GM19025 (cell line): ENCODE results near the gene NTM.

ENCODE experiments used
- ATAC-seq: cut with Tn5 transposase; IDR thresholded peaks from one replicate; pipeline ENCODE4 v1.9.1; 2021; ENCODE audit warnings: mild to moderate bottlenecking, low read depth, moderate library complexity; ENCODE audit not compliant: unreplicated experiment

NTM gene

DNA sequence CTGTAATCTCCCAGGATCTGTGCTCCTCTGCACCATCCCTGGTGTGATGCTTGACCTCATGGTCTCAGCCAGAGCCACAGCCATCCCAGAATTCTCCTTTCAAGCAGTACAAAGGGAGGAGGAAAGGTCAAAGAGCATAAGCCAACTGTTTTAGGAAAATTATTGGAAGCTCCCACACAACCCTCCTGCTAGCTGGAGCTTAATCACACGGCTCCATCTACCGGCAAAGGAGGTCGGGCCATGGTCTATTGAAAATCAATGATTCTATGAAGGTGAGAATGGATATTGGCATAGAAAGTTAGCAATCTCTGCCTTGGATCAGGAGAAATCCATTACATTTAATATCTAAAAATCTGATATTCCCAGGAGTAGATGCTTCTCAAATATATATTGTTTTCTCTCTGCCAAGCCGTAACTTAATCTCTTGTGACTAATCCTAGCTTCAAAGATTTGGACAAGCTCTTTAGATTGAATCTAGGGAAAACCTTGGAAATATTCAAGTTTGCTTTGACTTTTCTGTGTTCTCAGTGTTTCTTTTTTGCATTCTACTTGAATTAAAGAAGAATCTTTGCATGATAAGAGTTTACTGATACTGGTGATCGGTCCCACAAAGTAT, 259.6 kb downstream of the NTM start:
- no peak for ATAC-seq

DNA sequence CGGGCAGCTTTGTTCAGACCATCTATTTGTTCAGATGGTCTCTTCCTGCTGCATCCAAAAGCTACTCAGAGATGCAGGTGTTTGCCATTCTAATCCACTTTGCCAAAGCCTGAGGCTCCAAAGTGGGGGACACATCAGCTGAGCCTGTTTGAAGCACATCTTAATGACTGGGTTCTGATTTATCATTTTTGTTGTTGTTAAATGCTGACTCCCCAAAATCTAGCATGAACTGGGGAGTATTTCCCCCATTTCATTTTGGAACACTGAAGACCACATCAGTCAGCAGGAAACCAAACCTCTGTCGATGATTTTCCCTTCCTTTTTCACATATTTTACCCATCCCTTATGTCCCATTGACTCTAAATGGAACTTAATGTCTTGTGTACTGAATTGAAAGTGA, 262.6 kb downstream of the NTM start:
- ATAC-seq, result no peak

GRCh38 chr11:131633921-131634715, 263.7 kb downstream of the NTM start:
- ATAC-seq, result no peak

DNA sequence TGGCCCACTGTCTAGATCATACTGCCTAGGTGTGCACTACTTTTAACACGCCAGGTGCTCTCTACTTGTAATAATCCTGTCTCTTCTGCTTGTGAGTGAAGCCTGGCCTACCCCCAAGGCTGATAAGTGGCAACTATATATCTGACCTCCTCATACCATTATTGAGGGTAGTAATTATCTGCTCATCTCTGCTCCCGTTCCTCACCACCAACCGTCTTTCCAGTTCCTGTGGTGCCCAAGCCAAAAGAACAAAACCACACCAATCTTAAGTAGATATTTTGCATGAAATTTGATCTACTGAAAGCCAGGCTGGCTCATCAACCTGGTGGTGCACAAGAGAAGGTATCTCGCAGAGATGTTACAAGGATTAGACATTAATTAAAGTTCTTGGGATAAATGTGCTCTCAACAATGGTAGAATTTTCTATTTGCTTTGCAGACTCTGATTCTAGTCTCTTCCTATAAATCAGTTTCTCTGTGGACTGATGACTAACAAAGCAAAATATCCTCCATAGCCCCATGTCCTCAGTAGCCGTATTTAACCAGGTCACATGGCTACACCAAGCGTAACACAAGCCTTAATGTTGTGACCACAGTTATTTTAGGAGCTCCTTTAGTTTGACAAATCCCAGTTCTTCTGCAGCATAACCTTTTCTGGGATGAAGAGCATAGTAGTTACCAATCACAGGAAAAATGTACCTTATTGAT, 267.2 kb downstream of the NTM start:
- no peak for ATAC-seq

- no peak for ATAC-seq
Observed at GRCh38 chr11:131638889-131639288, 268.5 kb downstream of the NTM start.

GRCh38 chr11:131640320-131640719, 269.9 kb downstream of the NTM start:
- ATAC-seq, result no peak

DNA sequence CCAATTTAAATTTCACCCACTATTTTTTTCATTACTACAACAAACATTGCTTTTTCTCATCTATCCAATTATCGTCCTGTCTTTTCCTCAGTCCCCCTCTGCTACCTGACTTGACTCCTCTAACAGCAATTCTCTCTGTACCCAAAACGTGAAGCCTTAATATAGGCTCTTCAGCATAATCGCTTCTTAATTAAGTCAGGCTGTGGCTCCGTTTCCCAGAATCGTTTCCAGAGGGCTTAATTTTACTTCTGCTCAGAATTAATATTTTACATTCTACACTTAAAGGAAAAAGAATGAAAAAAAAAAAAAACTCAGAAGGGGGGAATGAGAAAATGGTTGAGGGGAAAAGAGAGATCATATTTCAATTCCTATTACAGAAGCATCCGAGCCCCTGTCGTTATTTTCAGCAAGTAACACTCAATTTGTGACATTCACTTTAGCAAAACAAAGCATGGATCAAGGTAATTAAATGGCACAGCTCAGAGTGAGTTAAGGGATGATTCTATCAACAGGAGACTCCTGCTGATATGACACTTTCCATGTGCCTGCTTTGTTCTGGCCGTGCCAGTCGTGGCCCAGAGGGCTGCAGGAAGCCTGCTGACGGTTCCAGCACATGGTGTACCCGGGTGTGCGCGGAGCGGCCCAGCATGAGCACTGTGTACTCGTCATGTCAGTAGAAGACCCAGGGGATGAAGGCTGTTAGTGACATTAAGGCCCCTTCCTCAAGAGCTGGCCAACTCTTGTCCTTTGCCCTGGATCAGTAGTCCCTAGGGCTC, 272.5 kb downstream of the NTM start:
- ATAC-seq, result no peak

DNA sequence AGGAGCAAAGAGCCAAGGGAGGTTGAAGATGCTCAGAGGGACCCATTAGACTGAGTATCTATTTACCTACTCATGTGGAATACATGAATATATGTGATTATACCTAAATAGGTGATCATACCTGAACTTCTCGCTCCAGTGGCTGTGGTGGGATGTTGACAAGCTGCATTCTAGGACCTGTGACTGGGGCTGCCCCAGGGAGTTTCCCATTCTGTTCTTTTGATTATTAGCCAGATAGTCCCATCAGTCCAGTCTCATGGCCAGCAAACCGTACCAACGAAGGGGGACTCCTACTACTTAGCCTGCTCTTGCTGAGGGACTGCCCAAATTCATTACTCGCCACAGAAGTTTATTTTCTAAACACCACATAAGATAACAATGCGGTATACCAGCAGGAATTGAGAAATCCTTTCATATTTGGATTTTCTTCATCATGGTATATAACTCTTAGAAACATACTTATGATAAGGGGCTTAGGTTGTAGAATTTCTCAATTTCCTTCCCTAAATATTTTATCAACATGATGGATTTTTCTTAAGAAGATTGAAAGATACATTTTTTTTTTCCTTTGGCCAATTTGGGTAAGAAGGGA, 273.9 kb downstream of the NTM start:
- no peak for ATAC-seq

GRCh38 chr11:131645237-131645636, 274.8 kb downstream of the NTM start:
- ATAC-seq, result no peak

GRCh38 chr11:131649856-131650255, 279.4 kb downstream of the NTM start:
- no peak for ATAC-seq

DNA sequence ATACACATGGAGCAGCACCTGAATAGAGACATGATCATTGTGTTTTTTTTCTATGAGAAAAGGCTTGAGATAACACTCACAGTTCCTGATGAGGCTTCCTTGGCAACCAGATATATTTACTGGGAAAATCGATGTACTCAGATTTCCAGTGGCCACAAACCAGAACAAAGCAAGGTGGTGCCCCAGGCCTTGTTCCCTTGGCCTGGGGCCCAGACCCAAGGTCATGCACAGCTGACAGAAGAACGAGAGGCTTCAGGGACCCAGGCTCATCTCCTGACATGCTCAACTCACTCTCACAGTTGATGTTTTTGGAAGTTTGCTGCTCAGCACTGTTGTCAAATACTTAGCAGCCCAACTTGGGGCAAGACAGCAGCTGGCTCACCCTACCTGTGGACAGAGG, 281.8 kb downstream of the NTM start:
- no peak for ATAC-seq

DNA sequence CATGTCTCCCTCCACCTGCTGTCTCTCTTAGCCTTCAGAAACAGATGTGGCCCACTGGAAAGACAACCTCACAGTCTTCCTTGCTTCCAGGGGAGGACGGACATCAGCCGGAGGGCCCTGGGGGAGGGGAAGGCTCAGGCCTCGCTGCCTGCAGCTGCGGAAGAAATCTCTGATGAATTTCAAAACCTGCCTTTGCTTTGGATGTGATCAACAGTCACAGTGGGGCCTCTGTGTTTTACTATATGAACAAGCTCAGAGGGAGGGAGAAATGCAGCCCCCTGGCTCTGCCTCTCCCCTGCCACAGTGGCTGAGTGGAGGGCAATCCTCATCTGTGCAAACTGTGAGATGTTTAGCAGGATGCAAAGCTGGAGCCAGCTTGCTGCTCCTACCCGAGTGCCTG, 282.8 kb downstream of the NTM start:
- no peak for ATAC-seq

- no peak for ATAC-seq
Observed at GRCh38 chr11:131654849-131655248, 284.4 kb downstream of the NTM start.

DNA sequence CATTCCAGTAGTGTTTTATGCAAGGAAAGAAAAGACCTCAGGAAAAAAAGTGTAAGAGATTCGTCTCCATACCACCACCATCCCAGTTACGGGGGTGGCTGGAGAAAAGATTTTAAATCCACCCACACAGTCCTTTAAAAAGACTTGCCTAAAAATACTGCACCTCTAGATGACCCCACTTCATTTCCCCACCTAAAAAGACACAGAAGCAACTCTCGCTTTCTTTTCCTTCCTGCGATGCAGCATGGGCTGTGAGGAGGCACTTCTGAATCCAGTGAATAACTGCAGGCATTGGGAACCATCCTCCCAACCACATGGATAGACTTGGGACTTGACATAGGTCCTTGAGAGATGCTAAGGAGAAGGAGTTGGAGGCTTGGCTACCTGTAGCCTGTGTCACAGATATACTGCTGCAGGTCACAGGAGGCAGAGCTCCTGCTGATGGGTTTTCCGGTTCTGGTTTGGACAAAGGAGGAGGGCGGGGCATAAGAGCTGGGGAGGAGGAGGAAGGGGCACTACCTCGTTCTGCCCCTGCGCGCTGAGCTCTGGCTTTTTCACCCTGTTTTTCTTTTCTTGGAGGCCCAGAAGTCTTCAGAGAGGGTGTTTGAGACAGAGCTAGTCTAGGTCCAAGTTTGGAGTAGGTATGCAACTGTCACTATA, 285.9 kb downstream of the NTM start:
- no peak for ATAC-seq

- no peak for ATAC-seq
Observed at GRCh38 chr11:131656839-131657211, 286.4 kb downstream of the NTM start.

- no peak for ATAC-seq
Observed at GRCh38 chr11:131658414-131658813, 288.0 kb downstream of the NTM start.

DNA sequence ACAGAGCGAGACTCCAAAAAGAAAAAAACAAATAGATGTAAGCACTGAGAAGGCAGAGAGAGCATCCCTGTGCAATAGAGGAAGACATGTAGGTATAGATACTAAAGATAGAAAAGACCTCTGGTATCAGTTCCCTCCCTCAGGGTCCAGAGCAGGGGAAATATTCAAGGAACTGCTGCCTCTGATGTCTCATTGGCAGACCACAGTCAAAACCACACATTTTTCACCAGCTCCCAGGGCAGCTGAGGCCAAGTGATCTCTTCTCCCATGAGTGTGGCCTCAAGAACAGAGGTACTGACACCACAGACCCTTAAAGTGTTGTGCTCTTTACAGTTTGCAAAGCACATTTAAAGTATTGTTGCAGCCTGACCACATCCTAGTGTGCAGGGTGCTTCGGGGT, 288.5 kb downstream of the NTM start:
- no peak for ATAC-seq

DNA sequence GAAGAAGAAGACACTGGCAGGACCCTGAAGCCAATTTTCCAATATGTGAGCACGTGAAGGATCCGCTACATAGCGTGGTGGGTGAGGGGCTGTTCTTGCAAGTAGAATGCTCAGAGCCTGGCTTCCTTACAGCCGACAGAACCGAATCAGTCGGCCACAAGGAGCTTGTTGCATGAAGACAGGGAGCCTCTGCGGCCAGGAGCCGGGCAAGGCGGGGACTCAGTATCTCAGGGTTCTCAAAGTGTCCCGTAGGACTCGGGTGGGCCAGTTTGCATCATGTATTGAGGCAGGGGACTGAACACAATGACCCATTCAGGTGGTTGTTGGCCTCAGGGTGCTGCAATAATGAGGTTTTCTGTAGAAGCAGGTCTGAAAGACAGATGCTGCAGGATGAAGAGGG, 289.5 kb downstream of the NTM start:
- no peak for ATAC-seq

- ATAC-seq, result no peak
Observed at GRCh38 chr11:131661132-131661531, 290.7 kb downstream of the NTM start.

GRCh38 chr11:131662317-131662972, 292.0 kb downstream of the NTM start:
- ATAC-seq, result no peak
